Esophagus muscularis mucosa (tissue), 3 donors: ENCODE measurements around the gene ZIC5.

Experiments
- POLR2A ChIP-seq: fragments of 450-650 bp; IDR thresholded peaks from one replicate; pipeline ENCODE4 v1.6.1; 2017; ENCODE audit warnings: antibody characterized with exemption, moderate library complexity, mild to moderate bottlenecking, low read depth
- POLR2AphosphoS5 ChIP-seq, 2 donors: sonication (generic); formaldehyde crosslinking; IDR thresholded peaks; one replicate each; pipeline ENCODE4 v1.6.1; 2017; ENCODE audit warnings: antibody characterized with exemption in 2 of 2
- TF ChIP-seq, protein P1 (sequence below), 3 experiments: fragments of 200-600 bp in 2 of 3; fragments of 450-650 bp in 1 of 3; sonication (generic) in 2 of 3; IDR thresholded peaks; one replicate each; pipeline ENCODE4 v1.5.1; 2017 to 2019; ENCODE audit warnings: antibody characterized with exemption in 3 of 3, mild to moderate bottlenecking in 2 of 3, moderate library complexity in 1 of 3

GRCh38 chr13:99949679-99950413, 21.7 kb downstream of the ZIC5 start:
- TF ChIP-seq POLR2A (no peak), POLR2AphosphoS5 (IDR thresholded peaks at IDR 0.05) (no peak)
- TF ChIP-seq, protein P1, sequence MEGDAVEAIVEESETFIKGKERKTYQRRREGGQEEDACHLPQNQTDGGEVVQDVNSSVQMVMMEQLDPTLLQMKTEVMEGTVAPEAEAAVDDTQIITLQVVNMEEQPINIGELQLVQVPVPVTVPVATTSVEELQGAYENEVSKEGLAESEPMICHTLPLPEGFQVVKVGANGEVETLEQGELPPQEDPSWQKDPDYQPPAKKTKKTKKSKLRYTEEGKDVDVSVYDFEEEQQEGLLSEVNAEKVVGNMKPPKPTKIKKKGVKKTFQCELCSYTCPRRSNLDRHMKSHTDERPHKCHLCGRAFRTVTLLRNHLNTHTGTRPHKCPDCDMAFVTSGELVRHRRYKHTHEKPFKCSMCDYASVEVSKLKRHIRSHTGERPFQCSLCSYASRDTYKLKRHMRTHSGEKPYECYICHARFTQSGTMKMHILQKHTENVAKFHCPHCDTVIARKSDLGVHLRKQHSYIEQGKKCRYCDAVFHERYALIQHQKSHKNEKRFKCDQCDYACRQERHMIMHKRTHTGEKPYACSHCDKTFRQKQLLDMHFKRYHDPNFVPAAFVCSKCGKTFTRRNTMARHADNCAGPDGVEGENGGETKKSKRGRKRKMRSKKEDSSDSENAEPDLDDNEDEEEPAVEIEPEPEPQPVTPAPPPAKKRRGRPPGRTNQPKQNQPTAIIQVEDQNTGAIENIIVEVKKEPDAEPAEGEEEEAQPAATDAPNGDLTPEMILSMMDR (IDR thresholded peaks at IDR 0.05), result no peak
